SKM-1 (cell line): ENCODE data around the gene SLC44A3.
"Not testable (repeated sequence)": the region's sequence is repeated elsewhere in the genome, so short reads cannot be mapped to it uniquely, and the experiment has no call there.

Experiments used
- DNase-seq: peaks from one replicate; lab custom pipeline; 2025; ENCODE audit not compliant: unreplicated experiment; lab: John Stamatoyannopoulos, UW

SLC44A3 gene

GRCh38 chr1:94832446-94832845, 12.3 kb downstream of the SLC44A3 start:
- no peak for DNase-seq

GRCh38 chr1:94832931-94833585, 12.9 kb downstream of the SLC44A3 start:
- no peak for DNase-seq

GRCh38 chr1:94836891-94837290, 16.7 kb downstream of the SLC44A3 start:
- no peak for DNase-seq

- not testable (repeated sequence) for DNase-seq
These were observed 20.2 kb downstream of the SLC44A3 start for GRCh38 chr1:94840381-94840780.

GRCh38 chr1:94840808-94841207, 20.7 kb downstream of the SLC44A3 start:
- DNase-seq, result no peak

- DNase-seq, result no peak
These were observed 23.3 kb downstream of the SLC44A3 start for GRCh38 chr1:94843430-94843829.

- no peak for DNase-seq
These were observed 23.7 kb downstream of the SLC44A3 start for GRCh38 chr1:94843846-94844245.

GRCh38 chr1:94846308-94846707, 26.2 kb downstream of the SLC44A3 start:
- DNase-seq, result no peak

GRCh38 chr1:94851571-94851970, 31.4 kb downstream of the SLC44A3 start:
- DNase-seq, result no peak

- no peak for DNase-seq
These were observed 32.6 kb downstream of the SLC44A3 start for GRCh38 chr1:94852788-94853187.

- DNase-seq, result peak; percentile 88
These were observed 34.5 kb downstream of the SLC44A3 start for GRCh38 chr1:94854458-94855306.

GRCh38 chr1:94855307-94855700, 35.1 kb downstream of the SLC44A3 start:
- DNase-seq, result no peak

- no peak for DNase-seq
These were observed 35.8 kb downstream of the SLC44A3 start for GRCh38 chr1:94856004-94856403.

- no peak for DNase-seq
These were observed 36.7 kb downstream of the SLC44A3 start for GRCh38 chr1:94856868-94857267.

- DNase-seq, result no peak
These were observed 38.1 kb downstream of the SLC44A3 start for GRCh38 chr1:94858276-94858675.

GRCh38 chr1:94859174-94859573, 39.0 kb downstream of the SLC44A3 start:
- DNase-seq, result no peak

- no peak for DNase-seq
These were observed 42.6 kb downstream of the SLC44A3 start for GRCh38 chr1:94862718-94863117.

- no peak for DNase-seq
These were observed 43.2 kb downstream of the SLC44A3 start for GRCh38 chr1:94863297-94863911.

GRCh38 chr1:94863919-94864318, 43.8 kb downstream of the SLC44A3 start:
- no peak for DNase-seq

- DNase-seq, result no peak
These were observed 44.7 kb downstream of the SLC44A3 start for GRCh38 chr1:94864821-94865220.

GRCh38 chr1:94865360-94865759, 45.2 kb downstream of the SLC44A3 start:
- no peak for DNase-seq
